SK-MEL-5 (cell line): ENCODE results near the gene LGI4. TPM values are rescaled to one million over a fixed set of nuclear protein-coding genes. Genes with fewer than 3 reads are reported as not detected.

Source experiments
- DNase-seq: peaks from one replicate; pipeline ENCODE4 v3.0.0-alpha.2; 2016; ENCODE audit warnings: low read depth, low spot score
- in situ Hi-C: cut with HindIII; loops from 2 replicates; pipeline ENCODE4 v1.10.0; 2016; ENCODE audit warnings: low sequenced_read_pairs, high pct_unique_total_duplicates, low pct_unique_long_range_greater_than_20kb
- total RNA-seq: library from RNA; depleted of rRNA; stranded (reverse); fragments of >200 nt; shearing (Covaris generic); gene quantifications from 2 replicates; pipeline ENCODE4 v1.2.3, GENCODE V29; 2014

LGI4 gene
- total RNA-seq, 1 experiment from 2014 or later, result 0.11 TPM

DNA sequence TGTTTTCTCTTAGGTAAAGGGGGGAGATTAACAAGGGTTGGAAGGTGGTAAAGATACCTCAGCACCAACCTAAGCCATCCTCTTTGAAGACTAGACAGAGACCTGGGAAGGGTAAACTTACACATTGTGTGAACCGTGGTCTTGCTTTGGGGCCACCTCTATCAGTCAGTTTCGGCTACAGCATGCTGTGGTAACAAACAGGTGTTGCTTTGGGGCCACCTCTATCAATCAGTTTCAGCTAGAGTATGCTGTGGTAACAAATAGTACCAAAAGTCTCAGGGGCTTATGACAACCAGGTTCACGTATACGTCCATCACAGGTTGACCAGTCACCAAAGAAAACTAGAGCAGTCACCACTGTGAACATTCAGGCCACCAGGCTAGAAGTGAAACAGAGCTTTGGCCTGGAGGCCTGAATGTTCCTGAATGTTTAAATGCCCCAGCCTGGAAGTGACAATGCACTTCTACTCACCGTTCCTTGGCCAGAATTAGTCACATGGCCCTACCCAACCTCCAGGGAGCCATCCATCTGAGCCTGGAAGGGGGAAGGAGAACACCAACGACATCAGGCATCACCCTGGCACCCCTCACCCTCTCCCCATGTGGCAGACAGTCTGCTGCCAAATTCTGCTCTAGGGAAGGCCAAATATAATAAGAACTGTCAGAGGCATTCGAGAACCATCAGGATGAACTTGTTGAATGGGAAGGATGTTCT lies 12.0 kb upstream of the LGI4 start:
- DNase-seq, result no peak
- in situ Hi-C loops, result no loop called here

DNA sequence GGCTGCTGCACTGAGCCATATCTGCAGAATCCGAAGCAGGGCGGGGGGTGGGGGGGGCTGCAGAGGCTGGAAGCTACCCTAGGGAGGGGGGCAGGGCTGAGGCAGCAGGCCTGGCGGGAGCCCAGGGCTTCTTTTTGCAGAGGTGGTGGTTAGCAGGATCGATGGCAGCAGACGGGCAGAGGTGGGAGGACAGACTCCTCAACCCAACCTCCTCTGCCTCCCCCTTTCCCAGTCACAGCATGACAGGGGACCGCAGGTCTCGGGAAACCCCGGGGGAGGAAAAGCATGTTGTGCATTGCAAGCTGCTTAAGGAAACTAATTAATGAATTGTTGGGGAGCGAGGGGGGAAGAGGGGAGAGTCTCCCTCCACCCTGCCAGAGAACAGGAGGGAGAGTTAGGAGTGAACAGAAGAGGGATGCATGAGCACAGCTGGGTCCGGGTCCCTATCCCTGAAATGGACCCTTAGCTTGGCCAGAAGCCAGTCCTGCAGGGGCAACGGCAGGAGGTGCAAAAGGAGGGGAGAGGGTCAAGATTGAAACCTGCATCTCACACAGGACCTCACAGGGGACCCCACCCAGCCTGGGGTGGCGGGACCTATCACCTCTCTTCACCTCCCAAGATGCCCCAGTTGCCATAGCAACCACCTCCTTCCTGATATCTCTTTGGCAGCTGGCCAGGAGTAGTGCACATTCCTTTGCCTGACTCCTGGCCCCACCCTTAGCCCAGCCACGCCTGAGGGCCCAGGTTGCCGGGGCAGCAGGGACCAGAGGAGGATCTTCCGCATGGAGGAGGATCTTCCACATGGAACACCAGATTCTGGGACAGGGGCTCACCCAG lies 10.0 kb upstream of the LGI4 start:
- peak; percentile 40 for DNase-seq
- in situ Hi-C loops, result no loop called here

DNA sequence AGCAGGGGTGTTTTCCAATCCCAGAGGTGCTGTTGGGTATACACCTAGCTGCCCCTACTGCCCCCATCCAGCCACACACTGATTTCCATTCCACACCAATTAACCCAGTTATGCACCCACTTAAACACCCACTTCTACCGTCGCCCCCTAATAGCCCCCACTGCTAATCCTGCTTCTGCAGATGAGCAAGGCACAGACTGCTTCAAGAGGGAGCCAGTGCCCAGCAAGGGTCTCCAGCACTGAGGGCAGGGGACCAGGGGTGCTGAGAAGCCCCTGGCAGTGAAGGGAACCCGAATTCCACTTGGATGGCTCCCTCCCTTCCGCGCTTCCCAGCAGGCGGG lies 9.4 kb upstream of the LGI4 start:
- no peak for DNase-seq
- in situ Hi-C loops, result no loop called here

DNA sequence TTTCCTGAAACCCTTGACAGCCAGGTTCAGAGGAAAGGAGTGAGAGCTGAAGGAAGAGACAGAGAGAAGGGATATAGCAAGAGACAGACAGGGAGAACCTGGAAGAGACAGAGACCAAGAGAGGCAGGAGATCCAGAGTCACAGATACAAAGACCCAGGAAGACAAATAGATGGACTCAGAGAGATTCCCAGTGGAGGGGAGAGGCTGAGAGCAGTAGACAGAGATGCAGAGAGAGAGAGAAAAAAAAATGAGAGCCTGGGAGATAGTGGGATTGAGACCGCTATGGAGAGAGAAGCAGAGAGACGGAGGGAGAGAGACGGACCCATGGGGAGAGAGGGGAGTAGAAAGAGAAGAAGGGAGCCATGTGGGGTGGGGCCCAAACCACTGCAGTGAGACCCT lies 9.0 kb upstream of the LGI4 start:
- in situ Hi-C loops, result no loop called here
- no peak for DNase-seq

DNA sequence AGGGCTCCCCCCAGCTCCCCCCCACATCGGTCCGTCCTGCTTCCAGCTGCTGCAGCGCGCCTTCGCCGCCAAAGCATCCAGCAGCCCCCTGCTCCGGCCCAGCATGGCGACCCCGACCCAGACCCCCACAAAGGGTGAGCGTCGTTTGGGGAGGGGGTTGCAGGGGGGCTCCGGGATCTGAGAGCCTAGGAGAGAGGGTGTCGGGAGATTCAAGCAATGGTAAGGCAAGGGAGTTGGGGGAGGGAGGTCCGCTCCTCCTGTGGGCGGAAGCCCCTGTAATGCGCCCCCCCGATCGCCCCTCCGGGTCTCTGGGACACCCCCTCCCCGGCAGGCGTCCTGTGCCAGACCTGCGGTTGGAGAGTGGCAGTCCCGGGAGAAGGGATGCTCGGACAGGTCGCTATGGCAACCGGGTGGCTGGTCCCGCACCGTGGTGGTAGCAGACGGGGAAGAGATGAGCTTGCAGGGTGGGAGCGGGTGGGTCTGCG lies 8.4 kb upstream of the LGI4 start, which contains the start of gene FXYD7:
TSS of gene FXYD7 (plus strand) at position 25 of the 485 bp plus-strand sequence. CDS start at position 104, 79 bp downstream.
- in situ Hi-C loops, result no loop called here
- DNase-seq, result no peak

DNA sequence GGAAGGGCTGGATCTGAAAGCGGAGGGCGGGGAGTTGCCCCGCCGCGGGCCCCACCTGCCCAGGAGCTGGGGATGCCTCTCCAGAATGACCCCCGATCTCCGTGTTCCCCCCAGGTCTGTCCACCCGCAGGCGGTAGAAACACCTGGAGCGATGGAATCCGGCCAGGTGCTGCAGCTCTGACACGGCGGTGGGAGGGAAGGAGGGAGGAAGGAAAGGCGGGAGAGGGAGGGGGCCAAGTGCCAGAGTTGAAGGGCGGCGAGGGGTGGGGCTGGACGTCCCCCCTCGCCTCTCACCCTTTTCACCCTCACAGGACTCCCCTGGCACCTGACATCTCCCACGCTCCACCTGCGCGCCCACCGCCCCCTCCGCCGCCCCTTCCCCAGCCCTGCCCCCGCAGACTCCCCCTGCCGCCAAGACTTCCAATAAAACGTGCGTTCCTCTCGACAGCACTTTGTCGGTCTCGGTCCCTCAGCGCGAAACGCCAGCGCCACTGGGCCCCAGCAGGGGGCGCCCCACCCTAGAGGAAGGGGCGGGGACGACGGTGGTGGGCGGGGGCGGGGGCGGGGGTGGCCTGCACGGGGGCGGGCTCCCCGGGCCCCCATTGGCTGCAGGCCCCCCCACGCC lies 7.9 kb upstream of the LGI4 start:
- in situ Hi-C loops, result no loop called here
- peak; percentile 54 for DNase-seq

DNA sequence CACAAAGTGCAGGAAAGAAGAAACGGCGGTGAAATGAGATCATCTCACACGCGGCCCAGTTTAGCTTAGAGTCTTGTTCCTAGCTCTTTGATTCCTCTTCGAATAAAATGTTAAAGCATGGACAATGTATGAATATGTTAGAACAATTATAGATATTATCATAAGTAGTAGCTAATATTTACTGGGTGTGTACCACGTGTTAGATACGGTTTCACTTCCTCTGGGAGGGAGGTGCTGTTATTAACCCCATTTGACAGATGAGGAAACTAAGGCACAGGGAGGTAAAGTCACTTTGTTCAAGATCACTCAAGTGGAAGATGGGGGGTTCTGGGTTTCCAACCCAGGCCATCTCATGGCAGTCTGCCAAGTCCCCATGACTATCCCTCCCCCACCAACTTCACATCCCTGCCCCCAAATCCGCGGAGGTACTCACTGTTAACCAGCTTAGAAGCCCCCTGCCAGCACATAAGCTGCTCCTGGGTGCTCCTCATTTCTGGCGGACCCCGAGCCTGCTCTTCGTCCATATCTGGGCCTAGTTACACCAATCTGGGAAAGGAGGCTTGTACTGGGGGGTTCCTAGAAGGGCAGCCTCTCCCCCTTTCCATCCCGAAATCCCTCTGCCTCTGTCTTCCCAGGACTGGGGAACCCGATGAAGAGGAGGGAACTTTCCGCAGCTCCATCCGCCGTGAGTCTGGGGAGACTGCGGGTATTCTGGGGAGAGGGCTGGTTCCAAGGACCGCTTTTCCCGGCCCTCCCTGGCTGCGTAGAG lies 7.2 kb upstream of the LGI4 start:
- no peak for DNase-seq

DNA sequence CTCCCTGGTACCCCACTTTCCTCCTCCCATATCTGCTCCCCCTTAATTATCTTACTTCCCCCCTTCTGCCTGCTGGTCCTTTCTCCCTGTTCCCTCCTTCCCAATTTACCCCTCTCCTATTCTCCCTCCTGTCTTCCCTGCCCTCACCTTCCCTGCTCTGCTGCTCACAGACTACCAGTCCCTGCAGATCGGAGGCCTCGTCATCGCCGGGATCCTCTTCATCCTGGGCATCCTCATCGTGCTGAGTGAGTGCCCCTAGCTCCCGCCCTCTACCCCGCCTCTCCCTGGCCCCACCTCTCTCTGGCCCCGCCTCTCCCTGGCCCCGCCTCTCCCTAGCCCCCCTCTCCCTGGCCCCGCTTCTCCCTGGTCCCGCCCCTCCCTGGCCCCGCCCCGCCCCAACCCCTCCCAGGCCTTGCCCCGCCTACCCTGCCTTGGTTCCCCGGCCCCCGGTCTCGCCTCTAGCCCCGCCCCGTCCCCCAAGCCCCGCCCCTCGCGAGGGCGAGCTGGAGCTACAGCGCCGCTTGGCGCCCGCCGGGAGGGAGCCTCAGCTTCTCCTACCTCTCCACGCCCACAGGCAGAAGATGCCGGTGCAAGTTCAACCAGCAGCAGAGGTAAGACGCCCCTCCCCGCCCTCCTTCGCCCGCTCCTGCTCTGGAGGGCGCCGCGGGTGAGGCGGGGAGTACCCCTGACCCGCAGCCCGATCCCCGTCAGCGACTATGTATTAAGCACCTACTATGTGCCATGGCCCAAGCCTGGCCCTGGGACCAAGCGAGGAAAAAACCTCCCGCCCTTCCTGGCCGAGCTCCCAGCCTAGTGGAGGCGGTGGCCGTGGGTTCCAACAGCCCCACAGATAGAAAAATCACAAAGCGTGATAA lies 6.3 kb upstream of the LGI4 start:
- in situ Hi-C loops, result no loop called here
- DNase-seq, result peak; percentile 89

More for the DNA sequence above, 7.2 kb upstream of the LGI4 start:
- in situ Hi-C loops, result no loop called here

DNA sequence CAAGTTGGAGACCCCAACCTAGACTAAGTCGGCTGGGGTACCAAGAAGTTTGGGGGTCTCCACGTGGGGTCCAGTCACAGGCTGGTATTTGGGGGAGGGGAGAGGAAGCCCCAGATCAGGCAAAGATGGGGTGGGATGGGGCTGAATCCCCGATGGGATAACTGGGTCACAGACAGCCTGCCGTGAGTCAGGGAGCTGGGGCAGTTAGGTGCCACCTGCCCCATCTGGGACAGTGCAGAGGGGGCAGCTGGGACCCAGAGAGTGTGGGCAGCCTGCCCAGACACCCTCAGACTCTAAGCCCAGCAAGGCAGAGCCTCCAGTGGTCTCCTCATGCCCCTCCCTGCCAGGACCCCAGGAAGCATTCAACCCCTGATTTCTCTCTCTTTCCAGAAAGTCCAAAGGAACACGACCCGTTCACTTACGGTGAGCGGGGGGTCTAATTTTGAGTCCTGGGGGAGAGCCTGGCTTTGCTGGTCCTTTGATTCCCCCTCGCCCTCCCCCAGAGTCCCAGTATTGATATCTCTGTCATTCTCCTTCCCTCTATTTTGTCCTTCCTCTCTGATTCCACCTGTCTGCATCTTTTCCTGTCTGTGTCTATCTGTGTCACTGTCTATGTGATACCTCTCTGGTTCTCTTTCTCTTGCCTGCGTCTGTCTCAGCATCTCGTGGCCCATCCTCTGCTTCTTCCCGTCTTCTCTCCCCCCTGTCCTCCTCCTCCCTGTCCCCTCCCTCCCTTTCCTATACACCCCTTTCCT lies 5.5 kb upstream of the LGI4 start:
- no peak for DNase-seq
- in situ Hi-C loops, result no loop called here

DNA sequence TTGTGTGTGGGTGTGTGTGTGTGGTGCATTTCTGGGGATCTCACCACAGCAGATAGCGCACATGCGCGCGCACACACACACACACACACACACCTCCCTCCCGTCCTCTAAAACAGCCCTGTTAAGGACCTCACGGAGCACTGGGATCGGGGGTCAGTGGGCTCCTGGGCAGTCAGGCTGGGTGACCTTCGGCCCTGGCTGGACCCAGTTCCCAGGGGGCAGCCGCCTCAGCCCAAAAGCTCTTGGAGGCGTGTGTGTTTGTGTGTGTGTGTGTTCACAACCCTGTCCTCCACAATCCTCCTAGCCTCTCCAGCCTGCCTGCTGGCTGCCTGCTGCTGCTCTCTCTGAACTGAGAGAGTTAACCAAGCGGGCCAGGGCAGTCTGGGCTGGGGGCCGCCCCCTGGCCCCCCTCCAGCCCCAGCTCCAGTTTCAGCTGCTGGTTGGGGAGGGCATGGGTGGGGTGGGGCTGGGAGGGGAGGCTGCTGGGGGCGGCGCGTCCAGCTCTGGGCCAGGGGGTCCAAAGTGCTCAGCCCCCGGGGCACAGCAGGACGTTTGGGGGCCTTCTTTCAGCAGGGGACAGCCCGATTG lies 3.5 kb upstream of the LGI4 start, which contains the start of gene FXYD1:
TSS of gene FXYD1 (plus strand) at position 520 of the 588 bp plus-strand sequence. CDS start 1,256 bp downstream, outside the sequence.
- in situ Hi-C loops, result no loop called here
- DNase-seq, result no peak

DNA sequence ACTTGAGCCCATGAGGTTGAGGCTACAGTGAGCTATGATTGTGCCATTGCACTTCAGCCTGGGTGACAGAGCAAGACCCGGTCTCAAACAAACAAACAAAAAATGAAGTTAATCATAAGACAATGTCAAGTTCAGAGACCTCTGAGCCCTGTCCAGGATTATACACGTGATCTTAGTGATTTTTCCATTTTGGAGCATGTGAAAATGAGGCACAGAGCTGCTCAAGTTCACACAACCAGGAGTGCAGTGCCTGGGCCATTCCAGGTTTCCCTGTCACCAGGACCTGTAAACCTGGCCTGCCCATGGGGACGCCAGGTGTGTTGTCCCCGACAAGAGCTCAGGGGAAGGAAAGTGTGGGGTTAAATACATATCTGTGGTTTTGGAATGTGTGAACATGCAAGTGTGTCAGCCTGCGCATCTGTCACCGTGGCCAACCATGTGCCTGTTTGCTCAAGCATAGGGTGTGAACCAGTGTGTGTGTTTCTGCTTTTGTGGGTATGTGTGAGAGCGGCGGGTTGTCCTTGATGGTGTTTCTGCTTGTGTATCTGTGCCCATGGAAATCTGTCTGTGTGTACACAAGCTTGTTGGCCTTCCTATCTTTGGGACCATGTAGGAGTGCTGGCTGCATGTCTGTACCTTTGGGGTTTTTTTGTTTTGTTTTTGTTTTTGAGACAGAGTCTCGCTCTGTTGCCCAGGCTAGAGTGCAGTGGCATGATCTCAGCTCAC lies 2.3 kb upstream of the LGI4 start:
- no peak for DNase-seq
- in situ Hi-C loops, result no loop called here

DNA sequence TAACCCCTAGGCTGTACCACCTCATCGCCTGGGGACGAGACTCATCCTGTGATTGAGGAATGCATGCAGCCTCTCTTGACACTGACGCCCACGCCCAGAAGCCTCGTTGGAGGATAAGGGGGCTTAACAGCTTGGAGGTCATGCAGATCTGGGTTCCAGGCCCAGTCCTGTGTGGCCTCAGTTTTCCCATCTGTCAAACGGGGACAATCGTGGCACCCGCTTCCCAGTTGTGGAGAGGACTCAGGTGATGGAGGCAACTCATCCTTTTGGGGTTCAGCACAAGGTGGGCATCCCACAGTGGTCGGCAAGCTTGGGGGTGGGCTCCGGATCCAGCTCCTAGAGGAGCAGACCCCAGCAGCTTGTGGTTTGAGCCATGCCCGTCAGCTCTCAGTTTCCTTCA lies 1.4 kb upstream of the LGI4 start:
- in situ Hi-C loops, result no loop called here
- DNase-seq, result no peak

DNA sequence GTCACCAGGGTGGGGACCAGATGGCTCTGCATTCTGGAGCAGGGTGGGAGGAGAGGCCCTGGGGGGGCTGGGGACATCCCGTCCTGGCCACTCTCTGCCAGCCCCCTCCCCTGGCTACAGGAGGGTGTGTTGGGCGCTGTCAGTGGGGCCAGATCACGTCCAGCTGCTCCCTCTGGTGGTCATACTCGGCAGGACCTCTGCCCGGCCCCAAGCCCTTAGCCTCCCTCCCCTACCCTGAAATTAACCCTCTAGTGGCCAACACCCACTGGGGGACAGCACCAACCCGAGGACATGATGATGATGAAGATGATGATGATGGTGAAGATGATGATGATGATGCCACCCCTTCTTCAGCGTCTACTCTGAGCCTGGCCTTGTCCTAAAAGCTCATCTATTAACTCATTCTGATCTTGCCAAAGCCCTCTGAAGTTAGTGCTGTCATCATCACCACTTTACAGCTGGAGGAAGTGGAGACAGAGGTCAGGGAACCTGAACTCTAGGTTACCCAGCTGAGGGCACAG lies 590 bp upstream of the LGI4 start:
- peak; percentile 79 for DNase-seq
- in situ Hi-C loops, result no loop called here

DNA sequence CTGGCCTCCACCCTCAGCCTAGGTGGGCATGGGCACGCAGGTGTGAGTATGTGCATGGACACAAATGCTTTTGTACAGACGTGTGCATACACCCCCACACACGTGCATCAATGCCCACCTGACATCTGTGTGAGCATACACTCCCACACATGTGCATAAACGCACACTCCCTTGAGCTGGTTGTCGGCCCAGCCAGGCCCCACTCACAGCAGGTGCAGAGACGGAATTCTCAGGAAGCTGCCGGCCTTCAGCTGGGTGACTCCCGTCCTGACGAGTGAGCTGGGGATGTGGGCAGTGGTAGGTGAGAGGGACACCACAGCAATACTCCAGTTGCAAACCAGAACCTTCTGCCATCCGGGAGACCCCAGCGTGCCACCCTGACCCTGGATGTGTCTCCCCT lies 1.0 kb downstream of the LGI4 start:
- in situ Hi-C loops, result no loop called here

DNA sequence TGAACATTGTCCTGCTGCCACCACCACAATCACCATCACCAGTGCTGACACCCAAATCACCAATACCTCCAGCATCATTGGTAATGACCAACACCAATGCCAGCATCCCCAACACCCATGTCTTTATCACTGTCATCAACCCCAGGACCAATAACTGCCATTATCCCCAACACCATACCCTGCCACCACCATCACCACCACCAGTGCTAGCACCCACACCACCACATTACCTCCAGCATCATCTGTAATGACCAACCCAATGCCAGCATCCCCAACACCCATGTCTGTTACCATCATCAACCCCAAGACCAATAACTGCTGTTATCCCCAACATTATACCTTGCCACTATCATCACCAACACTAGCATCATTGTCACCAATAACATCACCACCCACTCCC lies 2.6 kb downstream of the LGI4 start:
- no peak for DNase-seq

More for the DNA sequence above, 1.0 kb downstream of the LGI4 start:
- DNase-seq, result no peak

More for the DNA sequence above, 2.6 kb downstream of the LGI4 start:
- in situ Hi-C loops, result no loop called here
